WTC11 (cell line): ENCODE data around the gene BPIFB4. TPM values are rescaled to one million over a fixed set of nuclear protein-coding genes. Genes with fewer than 3 reads are reported as not detected.

Experiments
- ATAC-seq: fragments of 200-7000 bp; cut with Tn5 transposase; 2 replicates; pipeline ENCODE4 v1.10.0; 2021; ENCODE audit warnings: mild to moderate bottlenecking, moderate library complexity
- CTCF ChIA-PET: fragments of 300-600 bp; sonication (Branson Sonifier 250); formaldehyde crosslinking; loops from one replicate; lab custom pipeline; 2021; ENCODE audit warnings: antibody characterized with exemption; lab: Charles Lee
- POLR2A ChIA-PET: fragments of 350-600 bp; sonication (Branson Sonifier 250); formaldehyde crosslinking; loops from one replicate; lab custom pipeline; 2021; ENCODE audit warnings: antibody characterized with exemption; lab: Charles Lee
- DNase-seq: peaks from one replicate; pipeline ENCODE4 v3.0.0; 2021; ENCODE audit warnings: low spot score
- H3K27ac Mint-ChIP-seq: 2 replicates; pipeline ENCODE4 v1.8.0; 2021; ENCODE audit warnings: mixed read lengths
- H3K27me3 Mint-ChIP-seq: 2 replicates; pipeline ENCODE4 v1.8.0; 2021; ENCODE audit warnings: low read depth, mild to moderate bottlenecking, moderate library complexity, mixed read lengths
- H3K36me3 Mint-ChIP-seq: 2 replicates; pipeline ENCODE4 v1.8.0; 2021; ENCODE audit warnings: mixed read lengths
- H3K4me1 Mint-ChIP-seq: 2 replicates; pipeline ENCODE4 v1.8.0; 2022; ENCODE audit warnings: mixed read lengths
- H3K4me3 Mint-ChIP-seq: 2 replicates; pipeline ENCODE4 v1.8.0; 2021; ENCODE audit warnings: mild to moderate bottlenecking, moderate library complexity, mixed read lengths
- H3K9me3 Mint-ChIP-seq: 2 replicates; pipeline ENCODE4 v1.8.0; 2021; ENCODE audit warnings: mixed read lengths
- AR ChIP-seq: fragments of 250-450 bp; sonication (Bioruptor Pico); IDR thresholded peaks from 2 replicates; pipeline ENCODE4 v1.9.0; 2021; ENCODE audit warnings: mild to moderate bottlenecking
- ATF6 ChIP-seq: sonication (generic); formaldehyde crosslinking; IDR thresholded peaks from 2 replicates; pipeline ENCODE4 v1.8.1; 2023; ENCODE audit warnings: mild to moderate bottlenecking, missing genetic modification reagents
- ETV6 ChIP-seq: sonication (generic); formaldehyde crosslinking; IDR thresholded peaks from 2 replicates; pipeline ENCODE4 v1.8.1; 2022; ENCODE audit warnings: mild to moderate bottlenecking, missing genetic modification reagents
- FOXK1 ChIP-seq: sonication (generic); formaldehyde crosslinking; IDR thresholded peaks from 2 replicates; pipeline ENCODE4 v1.8.0; 2022; ENCODE audit warnings: mild to moderate bottlenecking, moderate library complexity, missing genetic modification reagents
- GTF2I ChIP-seq: fragments of 250-450 bp; sonication (Bioruptor Pico); conservative IDR thresholded peaks from 2 replicates; pipeline ENCODE4 v1.4.0; 2021; ENCODE audit warnings: mild to moderate bottlenecking
- IRF1 ChIP-seq: sonication (generic); formaldehyde crosslinking; IDR thresholded peaks from 2 replicates; pipeline ENCODE4 v1.8.0; 2023; ENCODE audit warnings: missing genetic modification reagents
- MAX ChIP-seq: sonication (generic); formaldehyde crosslinking; IDR thresholded peaks from 2 replicates; pipeline ENCODE4 v1.8.0; 2022; ENCODE audit warnings: mild to moderate bottlenecking, missing genetic modification reagents
- MXD4 ChIP-seq: fragments of 250-450 bp; sonication (Bioruptor Pico); IDR thresholded peaks from 2 replicates; pipeline ENCODE4 v1.8.0; 2021; ENCODE audit warnings: mild to moderate bottlenecking, moderate library complexity, borderline replicate concordance
- NFATC4 ChIP-seq: fragments of 250-450 bp; sonication (Bioruptor Pico); IDR thresholded peaks from 2 replicates; pipeline ENCODE4 v1.9.0; 2021; ENCODE audit warnings: mild to moderate bottlenecking
- NFE2L1 ChIP-seq: sonication (generic); formaldehyde crosslinking; IDR thresholded peaks from 2 replicates; pipeline ENCODE4 v1.8.1; 2023; ENCODE audit warnings: missing genetic modification reagents
- NR2C2 ChIP-seq: sonication (generic); formaldehyde crosslinking; IDR thresholded peaks from 2 replicates; pipeline ENCODE4 v1.8.0; 2022; ENCODE audit warnings: mild to moderate bottlenecking, missing genetic modification reagents
- NR3C1 ChIP-seq: sonication (generic); formaldehyde crosslinking; conservative IDR thresholded peaks from 2 replicates; pipeline ENCODE4 v1.8.1; 2023; ENCODE audit warnings: low read depth, mild to moderate bottlenecking, missing genetic modification reagents
- PRRX2 ChIP-seq: fragments of 250-450 bp; sonication (Bioruptor Pico); IDR thresholded peaks from 2 replicates; pipeline ENCODE4 v1.8.0; 2021; ENCODE audit warnings: mild to moderate bottlenecking
- RORB ChIP-seq: fragments of 250-450 bp; sonication (Bioruptor Pico); IDR thresholded peaks from 2 replicates; pipeline ENCODE4 v1.9.0; 2021; ENCODE audit warnings: mild to moderate bottlenecking
- SMAD3 ChIP-seq: sonication (generic); formaldehyde crosslinking; IDR thresholded peaks from 2 replicates; pipeline ENCODE4 v1.8.0; 2022; ENCODE audit warnings: missing genetic modification reagents, mild to moderate bottlenecking, borderline replicate concordance
- SMAD4 ChIP-seq: sonication (generic); formaldehyde crosslinking; IDR thresholded peaks from 2 replicates; pipeline ENCODE4 v1.8.0; 2022; ENCODE audit warnings: mild to moderate bottlenecking, missing genetic modification reagents
- TCF7 ChIP-seq: sonication (generic); formaldehyde crosslinking; IDR thresholded peaks from 2 replicates; pipeline ENCODE4 v1.8.0; 2022; ENCODE audit warnings: mild to moderate bottlenecking, low read depth, missing genetic modification reagents, moderate library complexity
- TEAD1 ChIP-seq: sonication (generic); formaldehyde crosslinking; IDR thresholded peaks from 2 replicates; pipeline ENCODE4 v1.8.0; 2022; ENCODE audit warnings: mild to moderate bottlenecking, missing genetic modification reagents
- TP53 ChIP-seq: sonication (generic); formaldehyde crosslinking; IDR thresholded peaks from 2 replicates; pipeline ENCODE4 v1.8.1; 2023; ENCODE audit warnings: mild to moderate bottlenecking, missing genetic modification reagents
- USF1 ChIP-seq: sonication (generic); formaldehyde crosslinking; IDR thresholded peaks from 2 replicates; pipeline ENCODE4 v1.8.0; 2022; ENCODE audit warnings: mild to moderate bottlenecking, missing genetic modification reagents
- ZNF138 ChIP-seq: sonication (generic); formaldehyde crosslinking; conservative IDR thresholded peaks from 2 replicates; pipeline ENCODE4 v1.8.1; 2022; ENCODE audit warnings: mild to moderate bottlenecking, moderate library complexity, missing genetic modification reagents
- ZNF219 ChIP-seq: sonication (generic); formaldehyde crosslinking; IDR thresholded peaks from 2 replicates; pipeline ENCODE4 v1.8.0; 2023; ENCODE audit warnings: missing genetic modification reagents, mild to moderate bottlenecking, borderline replicate concordance
- ZNF671 ChIP-seq: fragments of 250-450 bp; sonication (Bioruptor Pico); IDR thresholded peaks from 2 replicates; pipeline ENCODE4 v1.8.0; 2021; ENCODE audit warnings: mild to moderate bottlenecking
- total RNA-seq: library from RNA; stranded (reverse); gene quantifications from 3 replicates; pipeline ENCODE4 v1.2.3, GENCODE V29; 2021

The BPIFB4 gene
- total RNA-seq, 1 experiment from 2014 or later: not detected

- Mint-ChIP-seq H3K27ac (no peak overlapping the region), H3K36me3 (no peaks in the 10 kb centered on the region), H3K4me3 (no peak overlapping the region), H3K9me3 (peaks cover 10% of the 10 kb centered on the region), H3K4me1 (no peaks in the 10 kb centered on the region), H3K27me3 (peaks cover 16% of the 10 kb centered on the region)
- ATAC-seq (no peak), DNase-seq (no peak)
- POLR2A ChIA-PET: no interaction called here
- no peak for TF ChIP-seq NR2C2 (CRISPR knock-in tag)
- no peak for TF ChIP-seq ZNF138 (CRISPR knock-in tag)
- TF ChIP-seq SMAD3 (CRISPR knock-in tag): no peak
- no peak for TF ChIP-seq USF1 (CRISPR knock-in tag)
- no peak for TF ChIP-seq NR3C1
- no peak for TF ChIP-seq AR (CRISPR knock-in tag)
- TF ChIP-seq TCF7 (CRISPR knock-in tag): no peak
- no peak for TF ChIP-seq TEAD1 (CRISPR knock-in tag)
- TF ChIP-seq ZNF219 (CRISPR knock-in tag): no peak
- TF ChIP-seq GTF2I (CRISPR knock-in tag): no peak
- no peak for TF ChIP-seq ZNF671 (CRISPR knock-in tag)
- no peak for TF ChIP-seq NFATC4
- TF ChIP-seq ATF6: no peak
- CTCF ChIA-PET: no interaction called here
Observed at GRCh38 chr20:33148040-33148439, 68.6 kb downstream of the BPIFB4 start.

GRCh38 chr20:33154252-33154651 lies 74.8 kb downstream of the BPIFB4 start:
- no peak overlapping the region for H3K4me3 Mint-ChIP-seq
- no peaks in the 10 kb centered on the region for H3K9me3 Mint-ChIP-seq
- CTCF ChIA-PET: interaction anchor here (1.0 kb wide), 1 partner anchor 58 kb away, joined by 3 read pairs; no protein-coding TSS in a partner anchor
- TF ChIP-seq ZNF219 (CRISPR knock-in tag): no peak
- no peak for TF ChIP-seq PRRX2 (CRISPR knock-in tag)
- TF ChIP-seq MAX (CRISPR knock-in tag): no peak
- no peak for TF ChIP-seq GTF2I (CRISPR knock-in tag)
- no peak for TF ChIP-seq FOXK1 (CRISPR knock-in tag)
- ATAC-seq: no peak
- no peaks in the 10 kb centered on the region for H3K4me1 Mint-ChIP-seq
- peaks cover 5% of the 10 kb centered on the region for H3K27me3 Mint-ChIP-seq
- POLR2A ChIA-PET: no interaction called here
- no peaks in the 10 kb centered on the region for H3K36me3 Mint-ChIP-seq
- H3K27ac Mint-ChIP-seq: no peak overlapping the region
- DNase-seq: no peak

GRCh38 chr20:33158637-33159385 lies 79.4 kb downstream of the BPIFB4 start:
- Mint-ChIP-seq H3K27ac (no peak overlapping the region), H3K9me3 (peaks cover 3% of the 10 kb centered on the region; the same call in 1 of the 2 replicates), H3K4me3 (no peak overlapping the region), H3K4me1 (no peaks in the 10 kb centered on the region), H3K27me3 (peaks cover 2% of the 10 kb centered on the region; the same call in 1 of the 2 replicates), H3K36me3 (no peaks in the 10 kb centered on the region)
- no peak for DNase-seq
- CTCF ChIA-PET: interaction anchor here (0.8 kb wide), 2 partner anchors 53 to 99 kb away, joined by 3 to 4 read pairs; no protein-coding TSS in a partner anchor
- POLR2A ChIA-PET: no interaction called here
- no peak for ATAC-seq
- TF ChIP-seq PRRX2 (CRISPR knock-in tag) (no peak), ATF6 (no peak), SMAD4 (CRISPR knock-in tag) (no peak), NFE2L1 (CRISPR knock-in tag) (no peak), TP53 (CRISPR knock-in tag) (no peak), MXD4 (CRISPR knock-in tag) (no peak), GTF2I (CRISPR knock-in tag) (no peak), NFATC4 (no peak), ETV6 (CRISPR knock-in tag) (no peak), RORB (CRISPR knock-in tag) (no peak), IRF1 (no peak)
